CD4-positive, alpha-beta T cell treated with Interleukin-17A for 4 hours (primary cell): ENCODE measurements around the gene FLNB.
"Not testable (repeated sequence)": the region's sequence is repeated elsewhere in the genome, so short reads cannot be mapped to it uniquely, and the experiment has no call there.

ENCODE experiments used
- DNase-seq: peaks from one replicate; pipeline ENCODE4 v3.0.0-alpha.2; 2020; ENCODE audit warnings: mixed read lengths

FLNB gene

GRCh38 chr3:58190291-58190690 is 182.1 kb downstream of the FLNB start:
- no peak for DNase-seq

GRCh38 chr3:58190882-58191281 is 182.7 kb downstream of the FLNB start:
- no peak for DNase-seq

DNA sequence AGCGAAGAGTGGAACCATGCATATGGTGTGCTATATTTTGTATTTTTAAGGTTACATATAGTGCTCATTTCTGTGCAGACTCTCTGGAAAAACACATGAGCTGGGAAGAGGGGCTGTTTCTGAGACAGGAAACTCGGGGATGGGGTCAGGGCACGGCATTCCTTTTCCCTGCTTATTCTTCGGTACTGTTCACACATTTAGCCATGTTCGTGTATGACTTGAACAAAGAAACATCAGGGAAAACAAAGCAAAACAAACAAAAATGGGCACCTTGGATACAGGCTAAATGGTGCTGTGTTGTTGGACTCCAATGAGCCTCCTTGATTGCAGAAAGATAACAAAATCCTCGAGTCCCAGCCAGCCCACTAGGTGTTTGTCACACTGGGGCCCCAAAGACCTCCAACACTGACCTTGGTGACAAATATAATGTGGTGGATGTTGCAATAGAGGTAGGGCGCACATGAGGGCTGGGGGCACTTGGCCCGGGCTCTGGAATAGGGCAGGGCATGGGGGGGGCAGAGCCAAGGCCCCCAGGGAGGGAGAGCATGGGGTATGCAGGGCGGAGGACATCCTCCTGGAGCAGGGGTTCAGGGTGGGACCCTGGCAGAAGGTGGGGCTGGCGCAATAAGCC is 183.3 kb downstream of the FLNB start:
- DNase-seq: no peak

- DNase-seq: no peak
Observed at GRCh38 chr3:58192069-58192468, 183.8 kb downstream of the FLNB start.

GRCh38 chr3:58193682-58194407 is 185.6 kb downstream of the FLNB start:
- no peak for DNase-seq

DNA sequence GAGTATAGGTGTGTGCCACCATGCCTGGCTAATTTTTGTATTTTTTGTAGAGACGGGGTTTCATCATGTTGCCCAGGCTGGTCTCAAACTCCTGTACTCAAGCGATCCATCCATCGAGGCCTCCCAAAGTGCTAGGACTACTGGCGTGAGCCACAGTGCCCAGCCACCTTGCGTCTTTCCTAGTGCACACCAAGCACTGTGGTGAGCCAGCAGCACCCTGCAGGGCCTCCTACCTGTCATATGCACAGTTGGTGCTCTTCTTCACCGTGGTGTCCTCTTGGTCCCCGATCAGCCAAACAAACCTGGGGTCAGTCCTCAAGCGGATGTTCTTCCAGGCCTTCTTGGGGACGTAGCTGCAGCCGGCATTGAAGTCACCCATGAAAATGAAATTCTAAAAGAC is 189.4 kb downstream of the FLNB start:
- no peak for DNase-seq

- no peak for DNase-seq
Observed at GRCh38 chr3:58198362-58198761, 190.1 kb downstream of the FLNB start.

GRCh38 chr3:58198804-58199203 is 190.6 kb downstream of the FLNB start:
- no peak for DNase-seq

GRCh38 chr3:58200121-58200709 is 192.0 kb downstream of the FLNB start:
- DNase-seq: no peak

- no peak for DNase-seq
Observed at GRCh38 chr3:58200846-58201355, 192.7 kb downstream of the FLNB start.

DNA sequence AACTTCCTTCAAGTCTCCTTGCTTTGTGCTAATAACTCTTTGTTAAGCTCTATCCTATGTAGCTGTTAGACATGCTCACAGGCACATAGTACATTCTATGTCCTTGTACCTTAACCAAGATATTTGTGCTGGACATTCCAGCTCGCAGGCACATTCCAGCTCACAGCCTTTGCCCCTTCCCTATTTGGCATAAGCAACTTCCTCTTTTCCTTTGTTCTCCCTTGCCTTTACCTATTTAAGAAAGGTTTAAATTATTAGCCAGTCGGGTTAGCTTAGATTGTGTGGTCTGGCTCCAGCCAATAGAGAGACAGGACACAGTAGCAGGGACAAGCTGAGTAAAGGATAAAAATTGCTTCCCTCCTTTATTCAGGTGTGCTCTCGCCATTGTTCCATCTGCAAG is 193.2 kb downstream of the FLNB start:
- DNase-seq: not testable (repeated sequence)

- DNase-seq: no peak
Observed at GRCh38 chr3:58202917-58203360, 194.7 kb downstream of the FLNB start.

DNA sequence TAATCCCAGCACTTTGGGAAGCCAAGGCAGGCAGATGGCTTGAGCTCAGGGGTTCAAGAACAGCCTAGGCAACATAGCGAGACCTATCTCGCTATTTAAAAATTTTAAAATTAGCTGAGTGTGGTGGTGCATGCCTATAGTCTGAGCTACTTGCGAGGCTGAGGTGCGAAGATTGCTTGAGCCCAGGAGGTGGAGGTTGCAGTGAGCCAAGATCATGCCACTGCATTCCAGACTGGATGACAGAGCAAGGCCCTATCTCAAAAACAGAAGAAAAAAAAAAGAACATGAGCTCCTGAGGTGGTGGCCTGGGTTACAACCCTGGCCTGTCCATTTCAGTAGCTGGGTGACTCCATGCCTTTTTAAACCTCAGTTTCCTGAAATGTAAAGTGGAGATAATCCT is 195.3 kb downstream of the FLNB start:
- no peak for DNase-seq

DNA sequence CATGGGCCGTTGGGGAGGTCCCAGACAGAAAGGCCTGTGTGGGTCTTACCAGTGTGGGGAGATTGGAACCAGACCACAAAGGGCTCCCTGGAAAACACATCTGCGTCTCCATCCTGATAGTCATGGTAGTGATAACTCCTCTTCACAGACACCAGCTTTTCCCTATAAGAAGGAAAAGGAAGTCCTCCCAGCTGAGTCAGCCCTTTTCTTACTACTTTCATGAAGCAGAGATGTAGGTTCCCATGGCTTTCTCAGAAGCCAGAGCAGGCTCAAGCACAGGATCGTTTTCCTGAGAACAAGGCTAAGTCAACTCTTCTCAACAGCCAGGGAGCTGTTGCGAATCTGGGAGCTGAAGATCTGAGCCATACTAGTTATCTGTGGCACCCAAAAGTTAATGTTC is 196.5 kb downstream of the FLNB start:
- no peak for DNase-seq

DNA sequence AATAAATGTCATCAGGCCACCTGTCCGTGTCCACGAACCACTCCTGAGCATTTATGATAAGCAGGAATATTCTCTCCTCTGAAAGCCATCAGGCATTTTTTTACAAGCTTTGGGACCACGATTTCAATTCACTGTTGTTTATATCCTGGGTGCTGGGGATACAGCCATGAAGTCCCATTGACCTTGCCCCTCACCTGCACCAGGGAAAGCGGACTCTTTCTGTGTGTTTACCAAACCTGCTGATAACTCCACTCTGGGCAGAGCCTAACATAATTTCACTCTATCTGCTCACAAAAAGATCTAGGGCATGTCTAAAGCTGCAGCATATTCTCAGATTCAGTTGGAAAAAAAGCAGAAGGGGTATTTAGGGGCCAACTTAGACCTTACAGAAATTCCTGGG is 197.8 kb downstream of the FLNB start:
- DNase-seq: no peak

GRCh38 chr3:58206406-58207011 is 198.3 kb downstream of the FLNB start:
- peak; percentile 9 for DNase-seq

DNA sequence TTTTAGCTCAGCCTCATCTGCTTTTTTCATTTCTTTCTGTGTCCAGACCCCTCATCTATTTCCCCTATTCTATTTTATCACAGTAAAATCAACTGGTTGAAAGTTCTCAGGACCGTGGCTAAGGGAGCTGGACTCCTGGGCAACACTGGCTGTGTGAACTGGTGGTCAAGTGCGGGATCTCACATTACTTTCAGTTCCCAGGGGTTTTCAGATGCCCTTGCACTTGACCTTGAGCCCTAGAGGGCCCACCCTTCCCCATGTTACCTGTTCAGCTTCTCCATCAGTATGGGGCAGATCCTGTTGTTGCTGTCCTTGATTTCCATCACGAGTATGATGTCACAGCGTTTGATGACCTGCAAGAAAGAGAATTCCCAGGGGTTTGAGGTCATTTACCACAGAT is 199.7 kb downstream of the FLNB start:
- DNase-seq: no peak

DNA sequence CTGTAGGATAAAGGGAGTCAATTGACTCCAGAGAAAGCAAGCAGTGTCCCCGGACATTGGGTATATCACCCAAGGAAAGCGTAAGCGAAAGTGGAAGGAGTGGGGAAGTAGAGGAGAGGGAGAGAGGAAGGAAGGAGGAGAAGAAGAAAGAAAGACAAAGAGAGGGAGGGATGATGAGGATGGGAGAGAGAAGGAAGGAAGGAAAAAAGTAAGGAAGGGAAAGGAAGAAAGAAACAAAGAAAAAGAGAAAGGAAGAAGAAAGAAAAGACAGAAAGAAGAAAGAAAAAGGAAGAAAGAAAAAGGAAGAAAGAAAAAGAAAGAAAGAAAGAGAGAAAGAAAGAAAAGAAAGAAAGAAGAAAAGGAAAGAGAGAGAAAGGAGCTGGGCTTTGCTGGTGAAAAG is 201.7 kb downstream of the FLNB start:
- no peak for DNase-seq

GRCh38 chr3:58210761-58211460 is 202.7 kb downstream of the FLNB start, which contains the start of gene DNASE1L3:
Gene DNASE1L3, minus strand, starts transcription at chr3:58210972. Its CDS starts 66 bp downstream, at chr3:58210906.
- DNase-seq: no peak

- no peak for DNase-seq
Observed at GRCh38 chr3:58214484-58215316, 206.5 kb downstream of the FLNB start.

DNA sequence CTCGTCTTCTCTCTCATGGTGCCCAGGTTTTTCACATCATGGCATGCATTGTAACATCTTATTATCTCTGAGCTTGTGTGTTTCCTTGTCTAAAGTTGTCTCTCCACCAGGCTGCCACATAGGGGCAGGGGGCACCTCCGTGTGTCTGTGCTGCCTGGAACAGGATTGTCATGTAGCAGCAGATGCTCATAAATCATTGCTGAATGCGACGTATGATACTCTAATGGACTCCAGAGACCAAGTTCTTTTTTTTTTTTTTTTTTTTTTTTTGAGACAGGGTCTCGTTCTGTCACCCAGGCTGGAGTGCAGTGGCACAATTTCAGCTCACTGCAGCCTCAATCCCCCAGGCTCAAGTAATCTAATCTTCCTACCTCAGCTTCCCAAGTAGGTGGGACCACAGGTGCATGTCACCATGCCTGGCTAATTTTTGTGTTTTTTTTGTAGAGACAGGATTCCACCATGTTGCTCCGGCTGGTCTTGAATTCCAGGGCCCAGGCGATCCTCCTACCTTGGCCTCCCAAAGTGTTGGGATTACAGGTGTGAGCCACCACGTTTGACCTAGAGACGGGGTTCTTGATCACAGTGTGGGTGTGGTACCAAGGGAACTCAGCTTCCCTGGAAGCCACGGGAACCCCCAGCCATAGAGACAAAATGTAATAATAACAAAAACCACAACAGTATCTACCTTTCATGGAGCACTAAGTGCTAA is 207.2 kb downstream of the FLNB start:
- DNase-seq: no peak
